T-cell (primary cell): ENCODE data around the gene ALDOA. TPM values are rescaled to one million over a fixed set of nuclear protein-coding genes. Genes with fewer than 3 reads are reported as not detected.

Experiments used
- ATAC-seq, 4 experiments: fragments of 200-7000 bp in 3 of 4; fragments of 150-1000 bp in 1 of 4; cut with Tn5 transposase; replicated peaks in 1 of 4; 1 replicate in 3 of 4; 2 replicates in 1 of 4; pipeline ENCODE4 v1.10.0; 2021; ENCODE audit warnings: moderate library complexity in 3 of 4, mild to moderate bottlenecking in 2 of 4, moderate number of reproducible peaks in 1 of 4
- CTCF ChIA-PET, 2 donors: fragments of 300-600 bp; sonication (Branson Sonifier 250); formaldehyde crosslinking; loops; one replicate each; lab custom pipeline; 2022; ENCODE audit warnings: antibody characterized with exemption in 2 of 2; lab: Charles Lee
- POLR2A ChIA-PET, 2 donors: fragments of 300-600 bp; sonication (Branson Sonifier 250); formaldehyde crosslinking; loops; one replicate each; lab custom pipeline; 2022; ENCODE audit warnings: antibody characterized with exemption in 2 of 2; lab: Charles Lee
- DNase-seq, 35 experiments: peaks; one replicate each; pipeline versions ENCODE4 v3.0.0 to v3.0.0-alpha.2; 2013 to 2023
- H3K27ac ChIP-seq: one replicate; pipeline ENCODE4 v1.5.1; 2013; ENCODE audit warnings: low read length
- H3K27me3 ChIP-seq, 2 experiments: replicated peaks in 1 of 2; 1 replicate in 1 of 2; 2 replicates in 1 of 2; pipeline versions ENCODE4 v1.6.1 to v1.7.0; 2013; ENCODE audit warnings: low read length in 1 of 2, mixed read lengths in 1 of 2; ENCODE audit not compliant: control insufficient read depth in 2 of 2, insufficient read depth in 2 of 2; ENCODE audit errors: extremely low read depth in 1 of 2
- H3K36me3 ChIP-seq, 2 donors: 1 replicate in 1 of 2; 2 replicates in 1 of 2; pipeline versions ENCODE4 v1.6.1 to v1.7.0; 2013; ENCODE audit warnings: low read length in 1 of 2; ENCODE audit not compliant: control insufficient read depth in 2 of 2, insufficient read depth in 1 of 2; ENCODE audit errors: extremely low read depth in 1 of 2
- H3K4me1 ChIP-seq, 2 experiments: 1 replicate in 1 of 2; 2 replicates in 1 of 2; pipeline versions ENCODE4 v1.6.1 to v1.7.0; 2013; ENCODE audit warnings: low read length in 2 of 2, mixed read lengths in 1 of 2; ENCODE audit not compliant: insufficient read depth in 2 of 2, control insufficient read depth in 1 of 2; ENCODE audit errors: extremely low read depth in 1 of 2
- H3K4me3 ChIP-seq, 2 donors: 1 replicate in 1 of 2; 2 replicates in 1 of 2; pipeline versions ENCODE4 v1.5.1 to v1.7.0; 2013; ENCODE audit warnings: mild to moderate bottlenecking in 2 of 2, low read length in 1 of 2, moderate library complexity in 1 of 2; ENCODE audit not compliant: control insufficient read depth in 1 of 2; ENCODE audit errors: extremely low read depth in 1 of 2
- H3K9me3 ChIP-seq: 2 replicates; pipeline ENCODE4 v1.7.0; 2013
- H3K27ac Mint-ChIP-seq, 2 donors: one replicate each; pipeline ENCODE4 v1.8.0; 2020 to 2021; ENCODE audit warnings: mild to moderate bottlenecking in 2 of 2, mixed read lengths in 2 of 2
- H3K27me3 Mint-ChIP-seq, 2 donors: one replicate each; pipeline ENCODE4 v1.8.0; 2021 to 2022; ENCODE audit warnings: mixed read lengths in 2 of 2
- H3K36me3 Mint-ChIP-seq: one replicate; pipeline ENCODE4 v1.8.0; 2021; ENCODE audit warnings: mixed read lengths
- H3K4me1 Mint-ChIP-seq, 3 donors: one replicate each; pipeline ENCODE4 v1.8.0; 2020 to 2022; ENCODE audit warnings: mixed read lengths in 3 of 3, mild to moderate bottlenecking in 1 of 3
- H3K4me3 Mint-ChIP-seq, 3 donors: one replicate each; pipeline ENCODE4 v1.8.0; 2020 to 2022; ENCODE audit warnings: mild to moderate bottlenecking in 3 of 3, mixed read lengths in 3 of 3, moderate library complexity in 3 of 3
- H3K9me3 Mint-ChIP-seq, 3 donors: one replicate each; pipeline ENCODE4 v1.8.0; 2020 to 2022; ENCODE audit warnings: mixed read lengths in 3 of 3
- WGBS: methylation state at CpG from one replicate; pipeline ENCODE4 v1.1.5; 2013; ENCODE audit warnings: missing lambda C conversion rate; ENCODE audit not compliant: insufficient coverage; 5-methylcytosine and 5-hydroxymethylcytosine counted together
- total RNA-seq, 35 experiments: library from RNA in 6 of 35; stranded (reverse) in 6 of 35; fragments of 120-200 nt in 1 of 35; gene quantifications; one replicate each; pipeline versions ENCODE4 v1.2.1 to v1.2.4 and lab custom pipeline; 2013 to 2026

Gene ALDOA
- total RNA-seq, 5 donors from 2014 or later (not counting 1 experiment from before 2014, with no cell fraction given): 367 to 715 (median 567) TPM

DNA sequence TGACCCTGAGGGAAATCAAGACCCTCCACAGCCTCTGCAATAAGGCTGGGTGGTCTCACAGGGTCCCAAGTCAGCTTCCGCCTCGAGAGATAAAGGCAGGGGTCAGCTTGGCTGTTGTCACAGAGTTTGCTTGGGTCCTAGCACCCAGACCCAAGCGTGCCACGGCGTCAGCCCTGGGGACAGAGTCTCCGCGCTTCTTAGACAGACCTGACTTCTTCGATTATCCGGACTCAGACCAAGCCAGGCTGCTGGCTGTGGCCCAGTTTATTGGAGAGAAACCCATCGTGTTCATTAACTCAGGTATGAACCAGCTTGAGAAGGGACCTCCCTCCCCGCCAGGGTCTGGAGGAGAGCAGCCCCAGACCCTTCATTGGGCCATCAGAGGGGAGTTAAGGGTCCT, 42.0 kb upstream of the ALDOA start:
- ChIA-PET POLR2A (no interaction called here), CTCF (no interaction called here)
- no peak overlapping the region for H3K27ac ChIP-seq
- no peak overlapping the region for H3K4me3 ChIP-seq
- Mint-ChIP-seq H3K27ac (no peak overlapping the region), H3K27me3 (peaks cover 18 to 31% of the 10 kb centered on the region in 2 donors), H3K9me3 (no peaks in the 10 kb centered on the region), H3K4me1 (peaks cover 8 to 11% (median 9%) of the 10 kb centered on the region in 3 donors), H3K4me3 (no peak overlapping the region), H3K36me3 (no peaks in the 10 kb centered on the region)
- WGBS: 87% methylated on average over 10 of the region's 11 CpGs
- H3K9me3 ChIP-seq: no peaks in the 10 kb centered on the region
- DNase-seq: no peak
- peaks cover 4 to 15% of the 10 kb centered on the region in 2 experiments for H3K4me1 ChIP-seq
- H3K36me3 ChIP-seq: no peaks in the 10 kb centered on the region
- ATAC-seq: no peak
- H3K27me3 ChIP-seq: peaks cover 0 to 67% of the 10 kb centered on the region in 2 experiments

DNA sequence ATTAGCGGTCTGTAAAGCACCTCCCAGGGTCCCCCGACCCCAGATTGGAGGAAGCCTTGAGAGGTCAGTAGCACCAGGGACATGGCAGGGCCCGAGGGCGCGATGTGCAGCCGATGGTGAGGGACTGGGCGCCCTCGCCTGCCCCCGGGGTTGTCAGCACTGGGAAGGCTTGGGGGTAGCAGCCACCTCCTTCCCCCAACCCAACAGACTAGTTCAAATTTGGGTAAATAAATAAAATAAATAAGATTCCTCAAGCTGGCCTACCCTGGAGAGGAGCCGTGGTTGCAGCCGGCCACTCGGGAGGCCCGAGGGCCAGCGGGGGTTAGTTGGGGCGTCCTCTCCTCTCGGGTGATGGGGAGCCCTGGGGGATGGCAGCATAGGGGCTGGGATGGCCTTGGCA, 41.1 kb upstream of the ALDOA start:
- peaks cover 22 to 35% of the 10 kb centered on the region in 2 donors for H3K27me3 Mint-ChIP-seq
- 90% methylated on average over 2 of the region's 16 CpGs for WGBS

DNA sequence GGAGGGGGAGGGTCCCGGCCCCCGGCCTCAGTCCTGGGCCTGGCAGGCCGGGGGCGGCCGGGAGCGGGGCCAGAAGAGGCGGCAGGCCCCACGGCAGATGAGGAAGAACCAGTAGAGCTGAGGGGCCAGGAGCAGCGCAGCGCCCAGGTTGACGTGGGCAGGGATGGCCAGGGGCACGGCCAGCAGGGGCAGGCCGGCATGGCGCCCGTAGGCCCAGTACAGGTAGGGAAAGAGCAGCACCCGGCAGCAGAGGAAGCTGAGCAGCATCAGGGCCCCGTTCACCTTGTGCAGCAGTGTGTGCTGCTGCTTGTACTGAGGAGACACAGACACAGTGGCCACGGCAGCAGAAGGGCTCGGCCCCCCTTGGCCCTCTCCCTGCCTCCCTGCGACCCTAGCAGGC, 40.4 kb upstream of the ALDOA start:
- no peak for ATAC-seq
- WGBS: 82% methylated on average over 12 of the region's 20 CpGs

More for the DNA sequence above, 41.1 kb upstream of the ALDOA start:
- Mint-ChIP-seq H3K27ac (no peak overlapping the region), H3K36me3 (no peaks in the 10 kb centered on the region), H3K9me3 (no peaks in the 10 kb centered on the region), H3K4me3 (no peak overlapping the region), H3K4me1 (peaks cover 10 to 11% (median 11%) of the 10 kb centered on the region in 3 donors)
- H3K4me3 ChIP-seq: no peak overlapping the region
- CTCF ChIA-PET: no interaction called here
- no peaks in the 10 kb centered on the region for H3K9me3 ChIP-seq
- H3K27ac ChIP-seq: no peak overlapping the region
- peaks cover 0 to 76% of the 10 kb centered on the region in 2 experiments for H3K27me3 ChIP-seq
- no peak for ATAC-seq
- no peaks in the 10 kb centered on the region for H3K36me3 ChIP-seq
- peaks cover 4 to 15% of the 10 kb centered on the region in 2 experiments for H3K4me1 ChIP-seq
- DNase-seq: no peak
- POLR2A ChIA-PET: no interaction called here

DNA sequence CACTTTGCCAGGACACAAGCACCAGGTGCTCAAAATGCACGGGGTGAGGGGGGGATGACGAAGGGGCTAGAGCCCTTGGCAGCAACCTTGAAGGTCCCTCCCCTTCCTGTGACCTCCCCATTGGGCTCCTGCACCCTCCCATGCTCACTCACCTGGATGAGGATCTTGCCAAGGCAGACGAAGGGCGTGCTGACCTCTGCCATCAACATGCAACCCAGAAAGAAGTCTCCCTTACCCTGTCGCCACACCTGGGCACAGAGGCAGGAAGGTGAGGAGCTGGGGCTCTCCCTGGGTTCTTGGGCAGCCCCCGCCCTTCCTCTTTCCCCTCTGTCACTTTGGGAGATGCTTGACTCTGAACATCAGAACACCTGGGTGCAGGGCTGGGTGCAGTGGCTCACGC, 40.0 kb upstream of the ALDOA start:
- Mint-ChIP-seq H3K36me3 (no peaks in the 10 kb centered on the region), H3K4me1 (peaks cover 10 to 17% (median 15%) of the 10 kb centered on the region in 3 donors), H3K27ac (no peak overlapping the region), H3K27me3 (peaks cover 31 to 44% of the 10 kb centered on the region in 2 donors), H3K9me3 (no peaks in the 10 kb centered on the region), H3K4me3 (no peak overlapping the region)
- no peak for DNase-seq
- CTCF ChIA-PET: no interaction called here
- Histone ChIP-seq H3K4me3 (no peak overlapping the region), H3K36me3 (no peaks in the 10 kb centered on the region), H3K27me3 (peaks cover 0 to 85% of the 10 kb centered on the region in 2 experiments), H3K9me3 (no peaks in the 10 kb centered on the region), H3K4me1 (peaks cover 4 to 23% of the 10 kb centered on the region in 2 experiments), H3K27ac (no peak overlapping the region)
- no peak for ATAC-seq
- POLR2A ChIA-PET: no interaction called here
- 66% methylated on average over 5 of the region's 7 CpGs for WGBS

More for the DNA sequence above, 40.4 kb upstream of the ALDOA start:
- POLR2A ChIA-PET: no interaction called here
- no peak overlapping the region for H3K27ac Mint-ChIP-seq
- H3K9me3 ChIP-seq: no peaks in the 10 kb centered on the region
- H3K27me3 Mint-ChIP-seq: peaks cover 29 to 42% of the 10 kb centered on the region in 2 donors
- CTCF ChIA-PET: no interaction called here
- H3K9me3 Mint-ChIP-seq: no peaks in the 10 kb centered on the region
- no peaks in the 10 kb centered on the region for H3K36me3 Mint-ChIP-seq
- H3K27me3 ChIP-seq: peaks cover 0 to 83% of the 10 kb centered on the region in 2 experiments
- DNase-seq: no peak
- H3K4me1 Mint-ChIP-seq: peaks cover 11 to 15% (median 13%) of the 10 kb centered on the region in 3 donors
- no peak overlapping the region for H3K4me3 Mint-ChIP-seq
- H3K27ac ChIP-seq: no peak overlapping the region
- no peaks in the 10 kb centered on the region for H3K36me3 ChIP-seq
- no peak overlapping the region for H3K4me3 ChIP-seq
- peaks cover 4 to 19% of the 10 kb centered on the region in 2 experiments for H3K4me1 ChIP-seq

DNA sequence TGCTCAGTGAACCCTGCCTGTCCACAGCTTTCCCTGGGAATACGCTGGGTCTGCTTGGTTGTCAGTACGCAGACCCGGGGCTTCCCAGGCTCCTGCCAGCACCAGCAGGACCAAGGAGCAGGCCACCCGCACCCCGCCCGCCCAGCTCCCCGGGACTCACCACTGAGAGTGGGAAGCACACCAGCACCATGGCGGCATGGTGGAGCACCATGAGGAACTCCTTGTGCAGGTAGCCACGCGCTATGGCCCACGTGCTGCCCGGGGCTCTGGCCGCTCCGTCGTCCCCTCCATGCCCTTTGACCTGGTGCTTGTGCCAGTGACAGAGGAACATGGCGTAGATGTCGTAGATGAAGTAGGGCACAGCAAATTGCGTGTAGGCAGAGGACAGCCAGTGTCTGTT, 39.1 kb upstream of the ALDOA start:
- 88% methylated on average over 18 of the region's 18 CpGs for WGBS
- DNase-seq (no peak), ATAC-seq (no peak)
- peaks cover 1 to 12% (median 11%) of the 10 kb centered on the region in 3 donors for H3K4me1 Mint-ChIP-seq
- no peaks in the 10 kb centered on the region for H3K9me3 Mint-ChIP-seq
- Histone ChIP-seq H3K4me1 (peaks cover under 1 to 24% of the 10 kb centered on the region in 2 experiments), H3K27ac (no peak overlapping the region), H3K9me3 (no peaks in the 10 kb centered on the region), H3K4me3 (no peak overlapping the region), H3K36me3 (no peaks in the 10 kb centered on the region), H3K27me3 (peaks cover 0 to 85% of the 10 kb centered on the region in 2 experiments)
- ChIA-PET POLR2A (no interaction called here), CTCF (no interaction called here)
- H3K27ac Mint-ChIP-seq: peak overlapping the region in 1 of 2 donors; percentile 7
- no peaks in the 10 kb centered on the region for H3K36me3 Mint-ChIP-seq
- peaks cover 31 to 46% of the 10 kb centered on the region in 2 donors for H3K27me3 Mint-ChIP-seq
- H3K4me3 Mint-ChIP-seq: no peak overlapping the region

DNA sequence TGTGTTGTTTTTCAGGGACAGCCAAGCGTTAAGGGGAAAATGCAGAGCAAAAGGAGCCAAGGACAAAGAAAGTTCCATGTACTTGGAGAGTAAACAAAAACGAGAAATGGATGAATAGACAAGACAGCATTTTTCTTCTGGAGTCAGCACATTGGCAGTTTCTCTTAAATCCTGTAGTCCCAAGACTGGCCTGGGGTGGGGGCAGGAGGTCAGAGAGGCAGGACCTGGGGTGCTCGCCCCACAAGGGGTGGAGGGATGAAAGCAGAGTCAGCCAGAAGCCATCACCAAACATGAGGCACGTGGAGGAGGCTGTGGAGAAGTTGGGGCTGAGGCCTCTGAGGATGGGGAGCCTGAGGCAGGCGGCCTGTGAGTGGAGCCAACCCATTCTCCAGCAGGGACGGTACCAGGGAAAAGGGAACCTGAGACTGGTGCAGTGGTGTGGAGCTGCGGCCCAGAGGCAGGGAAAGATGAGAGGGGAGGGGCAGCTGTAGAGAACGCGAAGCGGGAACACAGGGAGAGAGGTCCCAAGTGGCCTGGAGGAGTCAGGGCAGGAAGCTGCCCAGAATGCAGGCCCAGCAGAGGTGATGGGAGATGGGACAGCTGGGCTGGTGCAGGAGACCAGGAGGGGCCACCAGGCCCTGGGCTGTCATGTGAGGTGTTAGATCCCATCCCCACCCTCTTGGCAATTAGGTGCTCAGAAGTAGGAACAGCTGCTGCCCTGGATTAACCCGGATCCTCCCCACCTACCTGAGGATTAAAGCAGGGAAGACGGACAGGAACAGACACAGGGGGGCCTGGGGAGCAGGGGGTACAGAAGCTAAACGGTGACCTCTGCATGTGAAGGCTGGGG, 37.7 kb upstream of the ALDOA start:
- DNase-seq (no peak), ATAC-seq (no peak)
- Histone ChIP-seq H3K4me3 (no peak overlapping the region), H3K36me3 (no peaks in the 10 kb centered on the region), H3K4me1 (peaks cover 0 to 22% of the 10 kb centered on the region in 2 experiments), H3K9me3 (no peaks in the 10 kb centered on the region), H3K27me3 (peaks cover 0 to 93% of the 10 kb centered on the region in 2 experiments), H3K27ac (no peak overlapping the region)
- H3K4me3 Mint-ChIP-seq: no peak overlapping the region
- peaks cover 5 to 19% (median 12%) of the 10 kb centered on the region in 3 donors for H3K4me1 Mint-ChIP-seq
- no peaks in the 10 kb centered on the region for H3K9me3 Mint-ChIP-seq
- no peak overlapping the region for H3K27ac Mint-ChIP-seq
- ChIA-PET POLR2A (no interaction called here), CTCF (interaction anchor here (0.6 to 0.7 kb wide), 3 partner anchors 12 to 386 kb away, joined by 3 to 5 read pairs (median 3); no protein-coding TSS in a partner anchor)
- WGBS: 66% methylated on average over 8 of the region's 13 CpGs
- H3K36me3 Mint-ChIP-seq: no peaks in the 10 kb centered on the region
- H3K27me3 Mint-ChIP-seq: peaks cover 37 to 55% of the 10 kb centered on the region in 2 donors
